SK-N-SH (cell line): Measurements from ENCODE around the gene PTGDR2. TPM values are rescaled to one million over a fixed set of nuclear protein-coding genes. Genes with fewer than 3 reads are reported as not detected.

Experiments used
- CTCF ChIA-PET: fragments of 300-600, 350-600 bp; formaldehyde crosslinking; extraction: SDS; loops from one replicate; lab custom pipeline; 2021; lab: Yijun Ruan, JAX
- POLR2A ChIA-PET: fragments of 350-600 bp; sonication (Branson Sonifier 250); formaldehyde crosslinking; extraction: SDS; loops from one replicate; lab custom pipeline; 2020; ENCODE audit warnings: antibody characterized with exemption, inconsistent platforms; lab: Yijun Ruan, JAX
- DNase-seq: peaks from one replicate; pipeline ENCODE4 v3.0.0; 2012
- H2AFZ ChIP-seq: fragments of 200-600 bp; sonication (generic); 2 replicates; pipeline ENCODE4 v1.8.1; 2016; ENCODE audit warnings: antibody characterized with exemption, mild to moderate bottlenecking, low read depth
- H3F3A ChIP-seq: fragments of 200-600 bp; sonication (generic); replicated peaks from 2 replicates; pipeline ENCODE3; 2016; ENCODE audit warnings: antibody characterized with exemption, mild to moderate bottlenecking; ENCODE audit not compliant: insufficient read depth
- H3K27ac ChIP-seq, 2 experiments: fragments of 200-500 bp in 1 of 2; fragments of 200-600 bp in 1 of 2; sonication (Bioruptor generic) in 1 of 2; sonication (generic), shearing (Covaris generic) in 1 of 2; 2 replicates each; pipeline versions ENCODE4 v1.5.1 to v1.6.1; 2014 to 2016; ENCODE audit warnings: low read depth in 2 of 2, inconsistent platforms in 1 of 2, low read length in 1 of 2, mild to moderate bottlenecking in 1 of 2, mixed read lengths in 1 of 2
- H3K27me3 ChIP-seq: fragments of 200-600 bp; sonication (generic), shearing (Covaris generic); 2 replicates; pipeline ENCODE4 v1.6.1; 2016; ENCODE audit warnings: mixed run types; ENCODE audit not compliant: insufficient read depth
- H3K36me3 ChIP-seq, 2 experiments: fragments of 200-500 bp in 1 of 2; fragments of 200-600 bp in 1 of 2; sonication (Bioruptor generic) in 1 of 2; sonication (generic) in 1 of 2; replicated peaks in 1 of 2; 2 replicates each; pipeline versions ENCODE3 to v1.5.1; 2014 to 2016; ENCODE audit warnings: low read length in 1 of 2, mild to moderate bottlenecking in 1 of 2; ENCODE audit not compliant: insufficient read depth in 2 of 2, control insufficient read depth in 1 of 2
- H3K4me1 ChIP-seq, 2 experiments: fragments of 200-500 bp in 1 of 2; fragments of 200-600 bp in 1 of 2; sonication (Bioruptor generic) in 1 of 2; sonication (generic), shearing (Covaris generic) in 1 of 2; 2 replicates each; pipeline versions ENCODE4 v1.5.1 to v1.6.1; 2014 to 2016; ENCODE audit warnings: low read depth in 1 of 2, low read length in 1 of 2, mixed run types in 1 of 2; ENCODE audit not compliant: insufficient read depth in 2 of 2, control insufficient read depth in 1 of 2
- H3K4me2 ChIP-seq: fragments of 200-600 bp; sonication (generic), shearing (Covaris generic); 2 replicates; pipeline ENCODE4 v1.6.1; 2017; ENCODE audit warnings: mixed run types
- H3K4me3 ChIP-seq, 2 experiments: fragments of 200-500 bp in 1 of 2; fragments of 200-600 bp in 1 of 2; sonication (Bioruptor generic) in 1 of 2; sonication (generic), shearing (Covaris generic) in 1 of 2; 2 replicates each; pipeline versions ENCODE4 v1.5.1 to v1.8.1; 2014 to 2016; ENCODE audit warnings: low read depth in 2 of 2, inconsistent platforms in 1 of 2, low read length in 1 of 2, mild to moderate bottlenecking in 1 of 2, mixed read lengths in 1 of 2, moderate library complexity in 1 of 2
- H3K79me2 ChIP-seq: fragments of 200-600 bp; sonication (generic); 2 replicates; pipeline ENCODE4 v1.8.1; 2017; ENCODE audit warnings: mild to moderate bottlenecking; ENCODE audit not compliant: insufficient read depth
- H3K9ac ChIP-seq: fragments of 200-600 bp; sonication (generic); 2 replicates; pipeline ENCODE4 v1.6.1; 2017; ENCODE audit warnings: mixed run types
- H3K9me2 ChIP-seq: fragments of 200-600 bp; sonication (generic); 2 replicates; pipeline ENCODE4 v1.6.1; 2017; ENCODE audit warnings: mixed run types
- H3K9me3 ChIP-seq: fragments of 200-600 bp; sonication (generic); 2 replicates; pipeline ENCODE4 v1.6.1; 2017; ENCODE audit warnings: mixed run types, mild to moderate bottlenecking, moderate library complexity
- H4K20me1 ChIP-seq: fragments of 200-600 bp; sonication (generic); 2 replicates; pipeline ENCODE4 v1.6.1; 2017; ENCODE audit warnings: mild to moderate bottlenecking, mixed run types; ENCODE audit not compliant: insufficient read depth
- ELF1 ChIP-seq: IDR thresholded peaks from 2 replicates; pipeline ENCODE4 v1.4.0; 2012
- EP300 ChIP-seq, 2 experiments: IDR thresholded peaks; 2 replicates each; pipeline versions ENCODE4 v1.4.0 to v1.6.1; 2012; ENCODE audit warnings: borderline replicate concordance in 1 of 2, low read depth in 1 of 2, low read length in 1 of 2
- EZH2phosphoT487 ChIP-seq: fragments of 200-600 bp; sonication (generic); IDR thresholded peaks from 2 replicates; pipeline ENCODE4 v1.6.1; 2017; ENCODE audit warnings: low read depth, mixed run types, mild to moderate bottlenecking, antibody characterized with exemption, moderate library complexity, borderline replicate concordance
- FOSL2 ChIP-seq: IDR thresholded peaks from 2 replicates; pipeline ENCODE4 v1.4.0; 2012; ENCODE audit warnings: low read depth, mild to moderate bottlenecking, moderate library complexity, borderline replicate concordance
- FOXM1 ChIP-seq: IDR thresholded peaks from 2 replicates; pipeline ENCODE4 v1.4.0; 2012; ENCODE audit warnings: low read depth, mild to moderate bottlenecking
- GATA2 ChIP-seq: sonication (generic); formaldehyde crosslinking; IDR thresholded peaks from 2 replicates; pipeline ENCODE4 v1.5.0; 2020; ENCODE audit warnings: mild to moderate bottlenecking, missing genetic modification reagents
- JUND ChIP-seq: IDR thresholded peaks from 2 replicates; pipeline ENCODE4 v1.4.0; 2012
- POLR2AphosphoS5 ChIP-seq: IDR thresholded peaks from 2 replicates; pipeline ENCODE4 v1.6.1; 2012; ENCODE audit warnings: low read depth, low read length
- RCOR1 ChIP-seq: fragments of 150-350 bp; IDR thresholded peaks from 2 replicates; pipeline ENCODE4 v1.6.1; 2017; ENCODE audit warnings: antibody characterized with exemption, low read length
- WGBS: methylation state at CpG from one replicate; pipeline ENCODE4 v1.1.6; 2017; ENCODE audit warnings: low lambda C conversion rate; 5-methylcytosine and 5-hydroxymethylcytosine counted together
- polyA plus RNA-seq, 3 experiments: library from polyadenylated mRNA; depleted of rRNA; stranded (reverse); fragments of >200 nt; gene quantifications; 2 replicates each; pipeline ENCODE4 v1.2.3, GENCODE V29; 2012
- TF ChIP-seq, protein P1 (sequence below): fragments of 150-350 bp; IDR thresholded peaks from 2 replicates; pipeline ENCODE4 v1.6.1; 2017; ENCODE audit warnings: antibody characterized with exemption, low read length, low read depth, borderline replicate concordance
- TF ChIP-seq, protein P2 (sequence below): IDR thresholded peaks from 2 replicates; pipeline ENCODE4 v1.4.0; 2012; ENCODE audit warnings: low read depth, borderline replicate concordance
- TF ChIP-seq, protein P3 (sequence below): IDR thresholded peaks from 2 replicates; pipeline ENCODE4; 2012
- TF ChIP-seq, protein P4 (sequence below): IDR thresholded peaks from 2 replicates; pipeline ENCODE4 v1.4.0; 2012; ENCODE audit warnings: low read depth, borderline replicate concordance
- TF ChIP-seq, protein P5 (sequence below): IDR thresholded peaks from 2 replicates; pipeline ENCODE4 v1.6.1; 2012; ENCODE audit warnings: mild to moderate bottlenecking, low read depth, low read length, moderate library complexity
- TF ChIP-seq, protein P6 (sequence below): IDR thresholded peaks from 2 replicates; pipeline ENCODE4 v1.4.0; 2012; ENCODE audit warnings: low read depth

PTGDR2 gene
- polyA plus RNA-seq, 1 of the 3 experiments (the other 2 are of a cell fraction): 0.02 TPM

DNA sequence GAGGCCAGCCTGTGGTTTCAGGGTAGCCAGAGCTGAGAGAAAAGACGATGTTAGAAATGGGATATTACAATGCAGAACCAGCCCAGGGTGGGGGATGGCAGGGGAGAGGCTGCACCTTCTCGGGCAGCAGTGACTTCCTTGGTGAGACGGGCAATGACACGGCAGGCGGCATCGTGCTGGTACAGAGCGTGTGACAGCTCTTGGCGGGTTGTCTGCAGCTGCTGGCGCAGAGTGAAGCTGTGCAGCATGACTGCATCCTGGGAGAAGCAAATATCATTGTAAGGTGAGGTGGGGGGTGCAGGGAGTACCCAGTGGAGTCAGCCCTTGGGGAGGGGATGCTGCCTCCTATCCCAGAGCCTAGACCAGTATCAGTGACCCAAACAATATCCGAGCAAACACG lies 46.9 kb upstream of the PTGDR2 start:
- Histone ChIP-seq H3K9ac (no peak overlapping the region), H4K20me1 (peaks cover 23% of the 10 kb centered on the region), H3F3A (peaks cover 13% of the 10 kb centered on the region), H3K27ac (no peak overlapping the region), H3K9me2 (no peaks in the 10 kb centered on the region), H3K4me2 (no peak overlapping the region), H3K4me1 (peaks cover 0 to 17% of the 10 kb centered on the region in 2 experiments; a peak in 2 of 4 replicates), H3K36me3 (peaks cover 40 to 63% of the 10 kb centered on the region in 2 experiments), H3K79me2 (peaks cover 43% of the 10 kb centered on the region), H3K9me3 (no peaks in the 10 kb centered on the region), H3K27me3 (no peaks in the 10 kb centered on the region), H3K4me3 (no peak overlapping the region), H2AFZ (no peak overlapping the region)
- POLR2A ChIA-PET: no interaction called here
- CTCF ChIA-PET: interaction anchor here (1.0 to 21.9 kb wide), 8 partner anchors 15 to 286 kb away, joined by 3 to 550 read pairs (median 5); partner anchors contain the start of genes CCDC86 and TMEM132A
- TF ChIP-seq FOXM1: no peak
- no peak for TF ChIP-seq RCOR1
- no peak for TF ChIP-seq EP300 (IDR thresholded peaks at IDR 0.05; ENCODE audit: borderline replicate concordance in 1 of 2, low read depth in 1 of 2, low read length in 1 of 2)
- TF ChIP-seq, protein P1, sequence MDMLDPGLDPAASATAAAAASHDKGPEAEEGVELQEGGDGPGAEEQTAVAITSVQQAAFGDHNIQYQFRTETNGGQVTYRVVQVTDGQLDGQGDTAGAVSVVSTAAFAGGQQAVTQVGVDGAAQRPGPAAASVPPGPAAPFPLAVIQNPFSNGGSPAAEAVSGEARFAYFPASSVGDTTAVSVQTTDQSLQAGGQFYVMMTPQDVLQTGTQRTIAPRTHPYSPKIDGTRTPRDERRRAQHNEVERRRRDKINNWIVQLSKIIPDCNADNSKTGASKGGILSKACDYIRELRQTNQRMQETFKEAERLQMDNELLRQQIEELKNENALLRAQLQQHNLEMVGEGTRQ: no peak
- TF ChIP-seq, protein P2, sequence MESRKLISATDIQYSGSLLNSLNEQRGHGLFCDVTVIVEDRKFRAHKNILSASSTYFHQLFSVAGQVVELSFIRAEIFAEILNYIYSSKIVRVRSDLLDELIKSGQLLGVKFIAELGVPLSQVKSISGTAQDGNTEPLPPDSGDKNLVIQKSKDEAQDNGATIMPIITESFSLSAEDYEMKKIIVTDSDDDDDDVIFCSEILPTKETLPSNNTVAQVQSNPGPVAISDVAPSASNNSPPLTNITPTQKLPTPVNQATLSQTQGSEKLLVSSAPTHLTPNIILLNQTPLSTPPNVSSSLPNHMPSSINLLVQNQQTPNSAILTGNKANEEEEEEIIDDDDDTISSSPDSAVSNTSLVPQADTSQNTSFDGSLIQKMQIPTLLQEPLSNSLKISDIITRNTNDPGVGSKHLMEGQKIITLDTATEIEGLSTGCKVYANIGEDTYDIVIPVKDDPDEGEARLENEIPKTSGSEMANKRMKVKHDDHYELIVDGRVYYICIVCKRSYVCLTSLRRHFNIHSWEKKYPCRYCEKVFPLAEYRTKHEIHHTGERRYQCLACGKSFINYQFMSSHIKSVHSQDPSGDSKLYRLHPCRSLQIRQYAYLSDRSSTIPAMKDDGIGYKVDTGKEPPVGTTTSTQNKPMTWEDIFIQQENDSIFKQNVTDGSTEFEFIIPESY: no peak
- TF ChIP-seq, protein P3, sequence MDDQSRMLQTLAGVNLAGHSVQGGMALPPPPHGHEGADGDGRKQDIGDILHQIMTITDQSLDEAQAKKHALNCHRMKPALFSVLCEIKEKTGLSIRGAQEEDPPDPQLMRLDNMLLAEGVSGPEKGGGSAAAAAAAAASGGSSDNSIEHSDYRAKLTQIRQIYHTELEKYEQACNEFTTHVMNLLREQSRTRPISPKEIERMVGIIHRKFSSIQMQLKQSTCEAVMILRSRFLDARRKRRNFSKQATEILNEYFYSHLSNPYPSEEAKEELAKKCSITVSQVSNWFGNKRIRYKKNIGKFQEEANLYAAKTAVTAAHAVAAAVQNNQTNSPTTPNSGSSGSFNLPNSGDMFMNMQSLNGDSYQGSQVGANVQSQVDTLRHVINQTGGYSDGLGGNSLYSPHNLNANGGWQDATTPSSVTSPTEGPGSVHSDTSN: no peak
- no peak for TF ChIP-seq FOSL2
- no peak for TF ChIP-seq GATA2
- no peak for TF ChIP-seq POLR2AphosphoS5
- TF ChIP-seq, protein P4, sequence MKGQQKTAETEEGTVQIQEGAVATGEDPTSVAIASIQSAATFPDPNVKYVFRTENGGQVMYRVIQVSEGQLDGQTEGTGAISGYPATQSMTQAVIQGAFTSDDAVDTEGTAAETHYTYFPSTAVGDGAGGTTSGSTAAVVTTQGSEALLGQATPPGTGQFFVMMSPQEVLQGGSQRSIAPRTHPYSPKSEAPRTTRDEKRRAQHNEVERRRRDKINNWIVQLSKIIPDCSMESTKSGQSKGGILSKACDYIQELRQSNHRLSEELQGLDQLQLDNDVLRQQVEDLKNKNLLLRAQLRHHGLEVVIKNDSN: no peak
- TF ChIP-seq, protein P5, sequence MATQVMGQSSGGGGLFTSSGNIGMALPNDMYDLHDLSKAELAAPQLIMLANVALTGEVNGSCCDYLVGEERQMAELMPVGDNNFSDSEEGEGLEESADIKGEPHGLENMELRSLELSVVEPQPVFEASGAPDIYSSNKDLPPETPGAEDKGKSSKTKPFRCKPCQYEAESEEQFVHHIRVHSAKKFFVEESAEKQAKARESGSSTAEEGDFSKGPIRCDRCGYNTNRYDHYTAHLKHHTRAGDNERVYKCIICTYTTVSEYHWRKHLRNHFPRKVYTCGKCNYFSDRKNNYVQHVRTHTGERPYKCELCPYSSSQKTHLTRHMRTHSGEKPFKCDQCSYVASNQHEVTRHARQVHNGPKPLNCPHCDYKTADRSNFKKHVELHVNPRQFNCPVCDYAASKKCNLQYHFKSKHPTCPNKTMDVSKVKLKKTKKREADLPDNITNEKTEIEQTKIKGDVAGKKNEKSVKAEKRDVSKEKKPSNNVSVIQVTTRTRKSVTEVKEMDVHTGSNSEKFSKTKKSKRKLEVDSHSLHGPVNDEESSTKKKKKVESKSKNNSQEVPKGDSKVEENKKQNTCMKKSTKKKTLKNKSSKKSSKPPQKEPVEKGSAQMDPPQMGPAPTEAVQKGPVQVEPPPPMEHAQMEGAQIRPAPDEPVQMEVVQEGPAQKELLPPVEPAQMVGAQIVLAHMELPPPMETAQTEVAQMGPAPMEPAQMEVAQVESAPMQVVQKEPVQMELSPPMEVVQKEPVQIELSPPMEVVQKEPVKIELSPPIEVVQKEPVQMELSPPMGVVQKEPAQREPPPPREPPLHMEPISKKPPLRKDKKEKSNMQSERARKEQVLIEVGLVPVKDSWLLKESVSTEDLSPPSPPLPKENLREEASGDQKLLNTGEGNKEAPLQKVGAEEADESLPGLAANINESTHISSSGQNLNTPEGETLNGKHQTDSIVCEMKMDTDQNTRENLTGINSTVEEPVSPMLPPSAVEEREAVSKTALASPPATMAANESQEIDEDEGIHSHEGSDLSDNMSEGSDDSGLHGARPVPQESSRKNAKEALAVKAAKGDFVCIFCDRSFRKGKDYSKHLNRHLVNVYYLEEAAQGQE: no peak
- TF ChIP-seq, protein P6, sequence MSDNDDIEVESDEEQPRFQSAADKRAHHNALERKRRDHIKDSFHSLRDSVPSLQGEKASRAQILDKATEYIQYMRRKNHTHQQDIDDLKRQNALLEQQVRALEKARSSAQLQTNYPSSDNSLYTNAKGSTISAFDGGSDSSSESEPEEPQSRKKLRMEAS: no peak
- no peak for TF ChIP-seq JUND
- no peak for TF ChIP-seq EZH2phosphoT487
- no peak for TF ChIP-seq ELF1
- WGBS: 94% methylated on average over 9 of the region's 11 CpGs
- no peak for DNase-seq
